K562 (cell line): Measurements from ENCODE around the gene KNDC1.
A peak's percentile ranks its signal among the peaks of the same experiment; 100 is the strongest.

Source experiments
- FOXA3 ChIP-seq, 2 experiments: fragments of 450-650 bp in 1 of 2; sonication (generic) in 1 of 2; formaldehyde crosslinking; IDR thresholded peaks in 1 of 2; conservative IDR thresholded peaks in 1 of 2; 2 replicates each; pipeline versions ENCODE4 v1.4.0 to v1.8.0; 2020 to 2022; ENCODE audit warnings: mild to moderate bottlenecking in 2 of 2, missing genetic modification reagents in 1 of 2
- HDAC6 ChIP-seq: IDR thresholded peaks from 2 replicates; pipeline ENCODE4 v1.6.1; 2012; ENCODE audit warnings: low read depth, mild to moderate bottlenecking, control low read depth, inconsistent platforms, low read length, moderate library complexity
- SMARCA4 ChIP-seq: fragments of 450-650 bp; IDR thresholded peaks from 2 replicates; pipeline ENCODE4 v1.6.1; 2016
- SNRNP70 ChIP-seq: fragments of 200-400 bp; formaldehyde crosslinking; optimal IDR thresholded peaks from 2 replicates; pipeline ENCODE3; 2017; ENCODE audit warnings: low read depth, low read length
- TEAD1 ChIP-seq, 2 experiments: fragments of 450-650 bp in 1 of 2; sonication (generic) in 1 of 2; formaldehyde crosslinking; IDR thresholded peaks; 2 replicates each; pipeline versions ENCODE4 v1.4.0 to v1.8.0; 2020 to 2022; ENCODE audit warnings: mild to moderate bottlenecking in 2 of 2, missing genetic modification reagents in 1 of 2
- XRCC3 ChIP-seq: fragments of 450-650 bp; IDR thresholded peaks from 2 replicates; pipeline ENCODE4 v1.6.1; 2017; ENCODE audit warnings: mild to moderate bottlenecking, moderate library complexity
- ZNF586 ChIP-seq: fragments of 450-650 bp; formaldehyde crosslinking; conservative IDR thresholded peaks from 2 replicates; pipeline ENCODE4 v1.4.0; 2020; ENCODE audit warnings: mild to moderate bottlenecking, moderate library complexity
- ZNF79 ChIP-seq: fragments of 250-450 bp; sonication (Bioruptor Pico); IDR thresholded peaks from 2 replicates; pipeline ENCODE4 v1.4.0; 2020; ENCODE audit warnings: low read depth, mild to moderate bottlenecking, moderate library complexity
- TF ChIP-seq, protein P1 (sequence below): fragments of 450-650 bp; IDR thresholded peaks from 2 replicates; pipeline ENCODE4 v1.6.1; 2016; ENCODE audit warnings: borderline replicate concordance

GRCh38 chr10:133258818-133259601 is 99.0 kb downstream of the KNDC1 start:
- TF ChIP-seq HDAC6: no peak
- TF ChIP-seq ZNF79 (CRISPR knock-in tag): no peak
- no peak for TF ChIP-seq TEAD1 (CRISPR knock-in tag; IDR thresholded peaks at IDR 0.05)
- TF ChIP-seq ZNF586 (CRISPR knock-in tag): no peak
- no peak for TF ChIP-seq FOXA3 (CRISPR knock-in tag; conservative IDR thresholded peaks at IDR 0.05 in 1 of 2, IDR thresholded peaks at IDR 0.05 in 1 of 2)
- TF ChIP-seq SMARCA4: peak; percentile 21; the same call in 1 of the 2 replicates
- TF ChIP-seq SNRNP70: no peak
- TF ChIP-seq, protein P1, sequence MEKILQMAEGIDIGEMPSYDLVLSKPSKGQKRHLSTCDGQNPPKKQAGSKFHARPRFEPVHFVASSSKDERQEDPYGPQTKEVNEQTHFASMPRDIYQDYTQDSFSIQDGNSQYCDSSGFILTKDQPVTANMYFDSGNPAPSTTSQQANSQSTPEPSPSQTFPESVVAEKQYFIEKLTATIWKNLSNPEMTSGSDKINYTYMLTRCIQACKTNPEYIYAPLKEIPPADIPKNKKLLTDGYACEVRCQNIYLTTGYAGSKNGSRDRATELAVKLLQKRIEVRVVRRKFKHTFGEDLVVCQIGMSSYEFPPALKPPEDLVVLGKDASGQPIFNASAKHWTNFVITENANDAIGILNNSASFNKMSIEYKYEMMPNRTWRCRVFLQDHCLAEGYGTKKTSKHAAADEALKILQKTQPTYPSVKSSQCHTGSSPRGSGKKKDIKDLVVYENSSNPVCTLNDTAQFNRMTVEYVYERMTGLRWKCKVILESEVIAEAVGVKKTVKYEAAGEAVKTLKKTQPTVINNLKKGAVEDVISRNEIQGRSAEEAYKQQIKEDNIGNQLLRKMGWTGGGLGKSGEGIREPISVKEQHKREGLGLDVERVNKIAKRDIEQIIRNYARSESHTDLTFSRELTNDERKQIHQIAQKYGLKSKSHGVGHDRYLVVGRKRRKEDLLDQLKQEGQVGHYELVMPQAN: no peak
- no peak for TF ChIP-seq XRCC3
